Fibroblast of the aortic adventitia (primary cell): ENCODE measurements around the gene U2AF1L4. TPM values are rescaled to one million over a fixed set of nuclear protein-coding genes. Genes with fewer than 3 reads are reported as not detected.
"Not testable (repeated sequence)": the region's sequence is repeated elsewhere in the genome, so short reads cannot be mapped to it uniquely, and the experiment has no call there.

Experiments used
- DNase-seq: peaks from one replicate; pipeline ENCODE4 v3.0.0-alpha.2; 2010; ENCODE audit warnings: low read depth
- H3K4me3 ChIP-seq: 2 replicates; pipeline ENCODE4 v1.5.1; 2011; ENCODE audit warnings: low read depth, mild to moderate bottlenecking, control low read depth, low read length, moderate library complexity
- CTCF ChIP-seq: IDR thresholded peaks from 2 replicates; pipeline ENCODE4 v1.5.1; 2011; ENCODE audit warnings: mild to moderate bottlenecking, low read length, control low read depth, inconsistent platforms; ENCODE audit not compliant: insufficient read depth
- total RNA-seq: library from RNA; depleted of rRNA; stranded (reverse); fragments of >200 nt; gene quantifications from 2 replicates; pipeline ENCODE4 v1.2.3, GENCODE V29; 2012; ENCODE audit warnings: low replicate concordance

Gene U2AF1L4
- total RNA-seq, 1 donor, result 5.8 TPM

- DNase-seq, result no peak
- no peak for TF ChIP-seq CTCF
- H3K4me3 ChIP-seq, result no peak overlapping the region
Observed at GRCh38 chr19:35727956-35728706, 17.1 kb downstream of the U2AF1L4 start.

- H3K4me3 ChIP-seq, result no peak overlapping the region
- TF ChIP-seq CTCF, result no peak
- no peak for DNase-seq
Observed at GRCh38 chr19:35727053-35727955, 17.9 kb downstream of the U2AF1L4 start.

GRCh38 chr19:35725216-35725861 lies 19.9 kb downstream of the U2AF1L4 start:
- H3K4me3 ChIP-seq, result no peak overlapping the region
- no peak for DNase-seq
- TF ChIP-seq CTCF, result no peak

- no peak for DNase-seq
- no peak for TF ChIP-seq CTCF
Observed at GRCh38 chr19:35724560-35724959, 20.7 kb downstream of the U2AF1L4 start.

GRCh38 chr19:35724132-35724531 lies 21.1 kb downstream of the U2AF1L4 start:
- not testable (repeated sequence) for DNase-seq, H3K4me3 ChIP-seq

More at GRCh38 chr19:35724560-35724959, 20.7 kb downstream of the U2AF1L4 start:
- H3K4me3 ChIP-seq, result no peak overlapping the region

- H3K4me3 ChIP-seq, result no peak overlapping the region
- DNase-seq, result no peak
- no peak for TF ChIP-seq CTCF
Observed at GRCh38 chr19:35723671-35724070, 21.5 kb downstream of the U2AF1L4 start.

- TF ChIP-seq CTCF, result no peak
- DNase-seq, result no peak
- no peak overlapping the region for H3K4me3 ChIP-seq
Observed at GRCh38 chr19:35722897-35723296, 22.3 kb downstream of the U2AF1L4 start.
